AG04450 (cell line): ENCODE measurements around the gene PPY. TPM values are rescaled to one million over a fixed set of nuclear protein-coding genes. Genes with fewer than 3 reads are reported as not detected.

Source experiments
- CTCF ChIA-PET: fragments of 300-600, 350-600 bp; formaldehyde crosslinking; extraction: SDS; loops from one replicate; lab custom pipeline; 2022; ENCODE audit warnings: antibody characterized with exemption, inconsistent platforms; lab: Charles Lee
- POLR2A ChIA-PET: fragments of 350-600 bp; formaldehyde crosslinking; extraction: SDS; loops from one replicate; lab custom pipeline; 2021; ENCODE audit warnings: antibody characterized with exemption, inconsistent platforms; lab: Yijun Ruan, JAX
- DNase-seq: peaks from one replicate; pipeline ENCODE4 v3.0.0-alpha.2; 2011; ENCODE audit warnings: low read depth, low spot score
- H3K27ac ChIP-seq: one replicate; pipeline ENCODE4 v1.5.1; 2012; ENCODE audit warnings: low read depth, low read length, control low read depth
- H3K27me3 ChIP-seq: one replicate; pipeline ENCODE4 v1.6.0; 2012; ENCODE audit warnings: low read length; ENCODE audit not compliant: control insufficient read depth, insufficient read depth
- H3K4me3 ChIP-seq: 2 replicates; pipeline ENCODE4 v1.5.1; 2011; ENCODE audit warnings: mild to moderate bottlenecking, low read depth, low read length, control low read depth
- H3K9me3 ChIP-seq: 2 replicates; pipeline ENCODE4 v1.5.1; 2012; ENCODE audit warnings: low read length; ENCODE audit not compliant: control insufficient read depth, insufficient read depth
- polyA plus RNA-seq: library from polyadenylated mRNA; depleted of rRNA; stranded (reverse); fragments of >200 nt; gene quantifications from 2 replicates; pipeline ENCODE4 v1.2.3, GENCODE V29; 2011
- TF ChIP-seq, protein P1 (sequence below): IDR thresholded peaks from 2 replicates; pipeline ENCODE4 v1.5.1; 2011; ENCODE audit warnings: low read depth, low read length, control low read depth, inconsistent platforms

PPY gene
- polyA plus RNA-seq, 1 experiment: not detected

DNA sequence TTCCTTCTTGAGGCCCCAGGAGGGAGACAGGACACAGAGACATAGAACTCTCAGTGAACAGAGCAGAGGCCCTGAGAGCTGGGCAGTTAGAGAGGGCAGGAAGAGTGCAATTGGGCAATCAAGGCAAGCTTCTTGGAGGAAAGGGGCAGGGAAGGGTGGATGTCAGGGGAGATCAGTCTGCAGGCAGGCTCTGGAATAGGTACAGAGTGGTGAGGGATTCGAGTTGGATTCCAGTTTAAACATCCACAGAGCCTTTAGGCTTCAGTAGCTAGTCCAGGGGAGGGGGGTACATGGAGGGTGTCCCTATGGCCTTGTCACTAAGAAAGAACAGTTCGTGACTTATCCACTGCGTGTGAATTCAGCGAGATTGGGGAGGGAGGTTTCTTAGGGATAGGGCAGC lies 9.5 kb upstream of the PPY start:
- ChIA-PET POLR2A (no interaction called here), CTCF (interaction anchor here (1.1 kb wide), 1 partner anchor 8 kb away, joined by 5 read pairs; no protein-coding TSS in a partner anchor)
- peaks cover 65% of the 10 kb centered on the region for H3K27me3 ChIP-seq

DNA sequence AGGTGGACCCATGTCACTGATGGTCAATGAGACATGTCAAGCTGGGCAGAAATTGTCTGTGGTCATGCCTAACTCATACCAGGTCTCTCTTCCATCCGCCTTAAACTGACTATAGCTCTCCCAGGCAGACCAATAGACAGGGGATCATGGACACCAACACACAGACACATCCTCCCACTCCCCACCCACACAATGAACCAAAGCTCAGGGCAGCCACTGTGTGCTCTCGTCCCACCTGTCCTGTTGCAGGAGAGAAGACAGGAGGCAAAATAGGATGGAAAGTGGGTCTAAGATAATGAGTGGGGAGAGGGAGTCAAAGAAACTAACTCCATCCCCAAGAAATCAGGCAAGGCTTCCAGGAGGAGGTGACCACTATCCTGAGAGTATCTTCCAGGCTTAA lies 8.3 kb upstream of the PPY start:
- H3K9me3 ChIP-seq: peaks cover 8% of the 10 kb centered on the region; the same call in 1 of the 2 replicates
- ChIA-PET CTCF (interaction anchor here (0.5 kb wide), 1 partner anchor 81 kb away, joined by 3 read pairs; no protein-coding TSS in a partner anchor), POLR2A (no interaction called here)
- no peak for DNase-seq
- H3K27ac ChIP-seq: no peak overlapping the region
- TF ChIP-seq, protein P1, sequence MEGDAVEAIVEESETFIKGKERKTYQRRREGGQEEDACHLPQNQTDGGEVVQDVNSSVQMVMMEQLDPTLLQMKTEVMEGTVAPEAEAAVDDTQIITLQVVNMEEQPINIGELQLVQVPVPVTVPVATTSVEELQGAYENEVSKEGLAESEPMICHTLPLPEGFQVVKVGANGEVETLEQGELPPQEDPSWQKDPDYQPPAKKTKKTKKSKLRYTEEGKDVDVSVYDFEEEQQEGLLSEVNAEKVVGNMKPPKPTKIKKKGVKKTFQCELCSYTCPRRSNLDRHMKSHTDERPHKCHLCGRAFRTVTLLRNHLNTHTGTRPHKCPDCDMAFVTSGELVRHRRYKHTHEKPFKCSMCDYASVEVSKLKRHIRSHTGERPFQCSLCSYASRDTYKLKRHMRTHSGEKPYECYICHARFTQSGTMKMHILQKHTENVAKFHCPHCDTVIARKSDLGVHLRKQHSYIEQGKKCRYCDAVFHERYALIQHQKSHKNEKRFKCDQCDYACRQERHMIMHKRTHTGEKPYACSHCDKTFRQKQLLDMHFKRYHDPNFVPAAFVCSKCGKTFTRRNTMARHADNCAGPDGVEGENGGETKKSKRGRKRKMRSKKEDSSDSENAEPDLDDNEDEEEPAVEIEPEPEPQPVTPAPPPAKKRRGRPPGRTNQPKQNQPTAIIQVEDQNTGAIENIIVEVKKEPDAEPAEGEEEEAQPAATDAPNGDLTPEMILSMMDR: no peak
- H3K4me3 ChIP-seq: no peak overlapping the region
- H3K27me3 ChIP-seq: peaks cover 57% of the 10 kb centered on the region

More for the DNA sequence above, 9.5 kb upstream of the PPY start:
- Histone ChIP-seq H3K27ac (no peak overlapping the region), H3K9me3 (peaks cover 8% of the 10 kb centered on the region; the same call in 1 of the 2 replicates), H3K4me3 (no peak overlapping the region)
- no peak for DNase-seq
- TF ChIP-seq, protein P1: no peak

DNA sequence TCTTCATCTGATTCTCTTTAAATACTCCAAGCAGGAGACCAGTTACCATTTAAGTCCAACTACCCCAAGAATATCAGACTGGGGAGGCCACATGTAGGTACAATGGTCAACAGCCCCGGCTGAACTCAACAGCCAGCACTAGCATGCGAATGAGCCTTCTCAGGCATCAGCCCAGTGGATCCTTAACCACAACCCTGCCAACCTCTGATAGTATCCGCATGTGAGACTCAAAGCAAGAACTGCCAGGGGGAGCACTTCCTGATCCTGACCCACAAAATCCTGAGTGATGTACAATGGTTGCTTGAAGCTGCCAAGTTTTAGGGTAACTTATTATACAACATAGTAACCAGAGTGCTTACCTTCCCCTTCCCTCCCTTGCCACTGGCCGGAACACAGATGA lies 7.5 kb upstream of the PPY start:
- peaks cover 8% of the 10 kb centered on the region; the same call in 1 of the 2 replicates for H3K9me3 ChIP-seq
- ChIA-PET CTCF (no interaction called here), POLR2A (no interaction called here)
- H3K27me3 ChIP-seq: peaks cover 51% of the 10 kb centered on the region
- TF ChIP-seq, protein P1: no peak
- H3K4me3 ChIP-seq: no peak overlapping the region
- no peak for DNase-seq
- H3K27ac ChIP-seq: no peak overlapping the region

DNA sequence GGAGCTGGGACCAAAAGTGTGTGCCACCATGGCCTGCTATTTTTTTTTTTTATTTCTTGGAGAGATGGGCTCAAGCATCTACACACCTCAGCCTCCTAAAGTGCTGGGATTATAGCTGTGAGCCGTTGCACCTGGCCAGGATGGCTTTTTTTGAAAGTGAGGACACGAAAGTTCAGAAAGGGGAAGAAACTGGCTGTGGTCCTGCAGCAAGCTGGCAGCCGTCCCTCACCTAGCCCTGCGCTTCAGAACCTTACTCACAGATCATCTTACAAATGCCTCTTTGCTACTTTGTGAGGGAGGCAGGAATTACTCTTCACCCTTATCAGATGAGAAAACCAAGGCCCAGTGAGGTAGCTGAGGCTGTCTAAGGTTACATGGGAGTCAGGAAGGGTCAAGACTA lies 4.5 kb upstream of the PPY start:
- Histone ChIP-seq H3K27ac (no peak overlapping the region), H3K9me3 (no peaks in the 10 kb centered on the region), H3K27me3 (peaks cover 26% of the 10 kb centered on the region), H3K4me3 (no peak overlapping the region)
- CTCF ChIA-PET: interaction anchor here (0.7 to 1.1 kb wide), 3 partner anchors 14 to 221 kb away, joined by 3 to 7 read pairs (median 6); no protein-coding TSS in a partner anchor
- DNase-seq: no peak
- POLR2A ChIA-PET: no interaction called here
- TF ChIP-seq, protein P1: no peak

DNA sequence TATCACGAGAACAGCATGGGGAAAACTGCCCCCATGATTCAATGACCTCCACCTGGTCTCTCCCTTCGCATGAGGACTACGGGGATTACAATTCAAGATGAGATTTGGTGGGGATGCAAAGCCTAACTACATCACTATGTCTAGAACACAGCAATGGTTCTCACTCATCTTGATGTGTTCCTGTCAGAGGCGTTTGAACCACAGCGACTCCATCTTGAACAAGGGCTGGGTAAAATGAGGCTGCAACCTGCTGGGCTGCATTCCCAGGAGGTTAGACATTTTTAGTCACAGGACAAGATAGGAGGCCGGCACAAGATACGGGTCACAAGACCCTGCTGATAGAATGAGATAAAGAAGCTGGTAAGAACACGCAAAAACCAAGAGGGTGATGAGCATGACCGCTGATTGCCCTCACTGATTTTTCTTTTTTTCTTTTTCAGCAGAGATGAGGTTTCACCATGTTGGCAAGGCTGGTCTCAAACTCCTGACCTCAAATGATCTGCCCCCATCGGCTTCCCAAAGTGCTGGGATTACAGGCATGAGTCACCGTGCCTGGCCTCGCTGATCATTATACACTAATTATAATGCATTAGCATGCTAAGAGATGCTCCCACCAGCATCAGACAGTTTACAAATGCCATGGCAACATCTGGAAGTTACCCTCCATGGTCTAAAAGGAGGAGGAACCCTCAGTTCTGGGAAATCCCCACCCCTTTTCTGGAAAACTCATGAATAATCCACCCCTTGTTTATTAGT lies 3.0 kb upstream of the PPY start:
- TF ChIP-seq, protein P1: no peak
- CTCF ChIA-PET: interaction anchor here (0.6 to 4.1 kb wide), 6 partner anchors 37 to 223 kb away, joined by 3 to 123 read pairs (median 26); no protein-coding TSS in a partner anchor
- no peak for DNase-seq
- H3K9me3 ChIP-seq: no peaks in the 10 kb centered on the region
- H3K27me3 ChIP-seq: peaks cover 12% of the 10 kb centered on the region
- POLR2A ChIA-PET: no interaction called here
- no peak overlapping the region for H3K27ac ChIP-seq
- H3K4me3 ChIP-seq: no peak overlapping the region
